ENCODE data around the gene TFPI2.

The TFPI2 gene

DNA sequence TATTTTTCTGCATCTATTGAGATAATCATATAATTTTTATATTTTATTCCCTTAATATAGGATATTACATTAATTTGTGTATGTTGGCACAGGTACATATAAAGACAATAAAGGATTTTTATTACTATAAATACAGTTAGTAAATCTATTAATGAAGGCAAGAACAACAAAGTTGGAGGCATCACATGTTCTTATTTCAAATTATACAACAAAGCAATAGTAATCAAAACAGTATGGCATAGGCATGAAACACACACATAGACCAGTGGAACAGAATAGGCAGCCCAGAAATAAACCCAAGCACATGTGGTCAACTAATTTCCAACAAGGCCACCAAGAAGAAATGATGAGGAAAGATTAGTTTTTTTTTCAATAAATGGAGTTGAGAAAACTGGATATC is 11.2 kb downstream of the TFPI2 start:
- TF ChIP-seq, protein P1, sequence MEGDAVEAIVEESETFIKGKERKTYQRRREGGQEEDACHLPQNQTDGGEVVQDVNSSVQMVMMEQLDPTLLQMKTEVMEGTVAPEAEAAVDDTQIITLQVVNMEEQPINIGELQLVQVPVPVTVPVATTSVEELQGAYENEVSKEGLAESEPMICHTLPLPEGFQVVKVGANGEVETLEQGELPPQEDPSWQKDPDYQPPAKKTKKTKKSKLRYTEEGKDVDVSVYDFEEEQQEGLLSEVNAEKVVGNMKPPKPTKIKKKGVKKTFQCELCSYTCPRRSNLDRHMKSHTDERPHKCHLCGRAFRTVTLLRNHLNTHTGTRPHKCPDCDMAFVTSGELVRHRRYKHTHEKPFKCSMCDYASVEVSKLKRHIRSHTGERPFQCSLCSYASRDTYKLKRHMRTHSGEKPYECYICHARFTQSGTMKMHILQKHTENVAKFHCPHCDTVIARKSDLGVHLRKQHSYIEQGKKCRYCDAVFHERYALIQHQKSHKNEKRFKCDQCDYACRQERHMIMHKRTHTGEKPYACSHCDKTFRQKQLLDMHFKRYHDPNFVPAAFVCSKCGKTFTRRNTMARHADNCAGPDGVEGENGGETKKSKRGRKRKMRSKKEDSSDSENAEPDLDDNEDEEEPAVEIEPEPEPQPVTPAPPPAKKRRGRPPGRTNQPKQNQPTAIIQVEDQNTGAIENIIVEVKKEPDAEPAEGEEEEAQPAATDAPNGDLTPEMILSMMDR (IDR thresholded peaks at IDR 0.05; ENCODE audit: low read depth, low read length, missing control alignments): no peak
- no peak for DNase-seq (ENCODE audit: extremely low read depth, low read depth)

DNA sequence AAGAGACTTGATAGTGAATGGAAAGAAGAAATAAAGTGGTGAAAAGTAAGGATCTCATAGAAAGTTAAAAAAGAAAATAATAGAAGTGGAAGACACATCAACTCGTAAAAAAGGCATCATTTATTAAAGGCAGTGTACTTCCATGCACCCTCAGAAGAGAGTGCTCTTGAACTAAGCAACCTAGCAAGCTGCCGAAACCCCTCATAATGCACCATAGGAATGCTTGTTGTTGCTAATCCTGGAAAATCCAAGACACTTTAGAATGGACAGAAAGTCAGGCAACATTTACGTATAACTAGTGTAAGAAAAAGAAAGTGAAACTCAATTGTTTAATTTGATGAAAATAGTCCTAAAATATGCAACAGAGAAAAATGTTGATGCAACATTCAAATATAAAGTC is 12.8 kb downstream of the TFPI2 start:
- TF ChIP-seq, protein P1 (IDR thresholded peaks at IDR 0.05; ENCODE audit: low read depth, low read length, missing control alignments): no peak
- no peak overlapping the region for H3K4me3 ChIP-seq (replicated peaks; ENCODE audit: low read depth, low read length)
- no peak for DNase-seq (ENCODE audit: extremely low read depth, low read depth)

More for the DNA sequence above, 11.2 kb downstream of the TFPI2 start:
- no peak overlapping the region for H3K4me3 ChIP-seq (replicated peaks; ENCODE audit: low read depth, low read length)

DNA sequence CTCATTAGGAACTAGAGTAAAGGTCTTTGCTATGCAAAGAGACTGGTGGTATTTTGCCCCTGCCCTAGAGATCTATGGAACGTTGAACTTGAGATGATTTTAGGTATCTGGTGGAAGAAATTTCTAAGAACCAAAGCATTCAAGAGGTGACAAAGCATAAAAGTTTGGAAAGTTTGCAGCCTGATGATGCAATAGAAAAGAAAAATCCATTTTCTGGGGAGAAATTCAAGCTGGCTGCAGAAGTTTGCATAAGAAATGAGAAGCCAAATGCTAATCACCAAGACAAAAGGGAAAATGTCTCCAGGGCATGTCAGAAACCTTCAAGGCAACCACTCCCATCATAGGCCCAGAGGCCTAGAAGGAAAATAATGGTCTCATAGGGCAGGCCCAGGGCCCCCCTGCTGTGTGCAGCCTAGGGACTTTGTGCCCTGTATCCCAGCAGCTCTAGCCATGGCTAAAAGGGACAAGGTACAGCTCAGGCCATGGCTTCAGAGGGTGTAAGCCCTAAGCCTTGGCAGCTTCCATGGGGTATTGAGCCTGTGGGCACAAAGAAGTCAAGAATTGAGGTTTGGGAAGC is 16.5 kb downstream of the TFPI2 start:
- TF ChIP-seq, protein P1 (IDR thresholded peaks at IDR 0.05; ENCODE audit: low read depth, low read length, missing control alignments): no peak
- no peak overlapping the region for H3K4me3 ChIP-seq (replicated peaks; ENCODE audit: low read depth, low read length)

DNA sequence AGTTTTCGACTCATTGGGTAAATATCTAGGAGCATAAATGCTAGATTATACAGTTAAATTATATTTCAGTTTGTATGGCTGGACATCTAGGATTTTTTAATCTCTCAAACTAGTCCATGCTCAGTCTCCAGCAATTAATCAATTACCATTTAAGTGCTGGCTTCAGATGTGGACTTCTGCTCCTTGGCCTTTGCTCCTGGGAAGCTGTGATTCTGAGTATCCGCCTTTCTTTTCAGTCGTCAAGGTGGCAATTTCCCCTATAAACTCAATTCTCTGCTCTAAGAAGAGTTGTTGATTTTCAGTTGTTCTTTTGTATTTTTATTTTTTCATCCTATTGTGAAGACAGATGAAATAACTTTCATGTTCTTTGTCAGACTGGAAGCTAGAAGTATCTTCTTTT is 23.7 kb downstream of the TFPI2 start:
- TF ChIP-seq, protein P1 (IDR thresholded peaks at IDR 0.05; ENCODE audit: low read depth, low read length, missing control alignments): no peak
- H3K4me3 ChIP-seq (replicated peaks; ENCODE audit: low read depth, low read length): no peak overlapping the region
- DNase-seq (ENCODE audit: extremely low read depth, low read depth): no peak

More for the DNA sequence above, 16.5 kb downstream of the TFPI2 start:
- no peak for DNase-seq (ENCODE audit: extremely low read depth, low read depth)

DNA sequence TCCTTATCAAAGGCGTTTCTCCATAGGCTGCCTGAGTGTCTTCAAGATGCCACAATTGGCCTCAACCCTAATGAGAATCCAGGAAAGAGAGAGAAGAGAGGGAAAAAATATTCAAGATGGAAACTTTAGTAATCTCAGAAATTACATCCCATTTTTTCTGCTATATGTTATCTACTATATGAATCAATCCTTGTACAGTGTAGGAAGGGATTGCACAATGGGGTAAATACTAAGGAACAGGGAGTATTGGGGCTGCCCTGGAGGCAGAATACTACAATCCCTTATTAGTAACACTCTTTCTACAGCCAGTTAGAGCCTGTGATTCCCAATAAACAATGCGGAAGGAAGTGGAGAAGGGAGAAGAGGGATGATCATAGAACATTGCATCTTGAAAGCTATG is 27.9 kb downstream of the TFPI2 start:
- H3K4me3 ChIP-seq (replicated peaks; ENCODE audit: low read depth, low read length): no peak overlapping the region
- TF ChIP-seq, protein P1 (IDR thresholded peaks at IDR 0.05; ENCODE audit: low read depth, low read length, missing control alignments): no peak
- DNase-seq (ENCODE audit: extremely low read depth, low read depth): no peak

DNA sequence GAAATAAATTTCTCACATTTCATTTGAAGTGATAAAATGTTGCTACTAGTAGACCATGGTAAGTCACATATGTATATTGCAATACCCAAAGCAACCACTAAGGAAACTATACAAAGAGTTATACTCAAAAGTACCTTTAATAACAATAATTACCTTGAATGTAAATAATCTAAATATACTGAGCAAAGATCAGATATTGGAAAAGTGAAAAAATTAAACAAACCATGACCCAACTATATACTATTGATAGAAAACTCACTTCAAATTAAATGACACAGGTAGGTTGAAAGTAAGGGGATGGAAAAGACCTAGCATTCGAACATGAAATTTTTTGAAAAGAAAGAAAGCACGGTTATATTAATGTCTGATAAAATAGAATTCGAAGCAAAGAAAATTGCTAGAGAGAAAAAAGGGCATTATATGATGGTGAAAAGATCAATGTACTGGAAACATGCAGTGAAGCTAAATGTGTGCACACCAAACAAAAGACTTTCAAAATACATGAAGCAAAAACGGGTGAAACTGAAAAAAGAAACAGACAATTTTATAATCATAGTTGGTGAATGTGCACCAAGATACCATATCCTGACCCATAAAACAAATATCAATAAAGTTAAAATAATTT is 29.1 kb downstream of the TFPI2 start:
- TF ChIP-seq, protein P1 (IDR thresholded peaks at IDR 0.05; ENCODE audit: low read depth, low read length, missing control alignments): no peak
- no peak for DNase-seq (ENCODE audit: extremely low read depth, low read depth)
- H3K4me3 ChIP-seq (replicated peaks; ENCODE audit: low read depth, low read length): no peak overlapping the region
